ENCODE measurements around the gene LRRC18. TPM values are rescaled to one million over a fixed set of nuclear protein-coding genes. Genes with fewer than 3 reads are reported as not detected.

Gene LRRC18
- total and polyA plus RNA-seq, 2 donors (not counting 1 experiment from before 2014, with no cell fraction given), result not detected

DNA sequence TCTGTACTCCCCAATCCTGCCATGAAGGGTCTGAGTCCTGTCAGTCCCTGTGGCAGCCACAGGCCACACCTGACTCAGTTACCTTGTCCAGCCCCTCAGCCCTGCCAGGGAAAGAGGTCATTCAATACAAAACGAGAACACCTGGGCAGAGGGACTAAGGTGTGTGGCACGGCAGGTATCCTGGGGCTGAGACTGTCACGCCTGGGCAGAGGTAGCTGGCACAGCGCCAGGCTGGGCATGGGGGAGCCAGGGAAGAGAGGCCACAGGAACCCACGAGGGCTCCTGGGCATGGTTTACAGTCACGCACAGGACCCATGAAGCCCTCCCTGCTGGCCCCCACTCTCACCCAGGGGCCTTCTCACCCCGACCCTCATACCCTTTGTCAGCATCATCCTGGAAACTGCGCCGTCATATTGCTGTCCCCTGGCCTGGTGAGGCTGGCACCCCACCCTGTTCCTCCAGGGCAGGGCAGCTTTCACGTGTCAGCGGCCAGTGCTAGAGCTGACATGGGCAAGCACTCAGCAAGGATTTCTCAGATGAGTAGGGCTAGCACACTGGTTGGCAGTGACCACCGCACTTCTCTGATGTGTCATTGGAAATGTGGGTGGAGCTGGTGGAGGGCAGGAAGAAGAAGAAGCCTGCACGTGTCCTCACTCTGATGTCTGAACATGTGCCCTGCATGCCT, 42.7 kb downstream of the LRRC18 start:
- no peak for ATAC-seq (ENCODE audit: low read depth)
- POLR2A ChIA-PET, result no interaction called here
- H3K36me3 ChIP-seq (replicated peaks in 1 of 2; ENCODE audit: control extremely low read depth in 1 of 2, control insufficient read depth in 1 of 2, extremely low read depth in 1 of 2, insufficient read depth in 2 of 2, low read length in 1 of 2), result peaks cover 3 to 99% of the 10 kb centered on the region in 2 experiments
- no peaks in the 10 kb centered on the region for H3K9me3 ChIP-seq (ENCODE audit: control extremely low read depth in 1 of 3, control insufficient read depth in 2 of 3, insufficient read depth in 1 of 3, low read length in 2 of 3)
- Mint-ChIP-seq H3K9me3 (ENCODE audit: insufficient read depth) (no peaks in the 10 kb centered on the region), H3K27me3 (no peaks in the 10 kb centered on the region), H3K4me3 (no peak overlapping the region), H3K4me1 (peaks cover 2% of the 10 kb centered on the region), H3K27ac (peak overlapping the region; percentile 32)
- H3K4me1 ChIP-seq (ENCODE audit: control insufficient read depth in 2 of 2, insufficient read depth in 2 of 2, low read length in 2 of 2), result no peaks in the 10 kb centered on the region
- DNase-seq, result no peak
- H3K27me3 ChIP-seq (replicated peaks in 1 of 4; ENCODE audit: control extremely low read depth in 1 of 4, control insufficient read depth in 3 of 4, insufficient read depth in 4 of 4, low read length in 3 of 4), result no peaks in the 10 kb centered on the region
- H3K27ac ChIP-seq (ENCODE audit: low read length in 2 of 2), result no peak overlapping the region
- H2AFZ ChIP-seq (ENCODE audit: insufficient read depth, low read depth, low read length, poor library complexity, severe bottlenecking), result no peak overlapping the region
- H4K20me1 ChIP-seq (ENCODE audit: control insufficient read depth, insufficient read depth, low read length, poor library complexity, severe bottlenecking), result peaks cover 45% of the 10 kb centered on the region
- no peak overlapping the region for H3K9ac ChIP-seq (ENCODE audit: low read length)
- WGBS (ENCODE audit: insufficient coverage), result 92% methylated on average over 13 of the region's 13 CpGs
- TF ChIP-seq EZH2 (IDR thresholded peaks at IDR 0.05; ENCODE audit: borderline replicate concordance, insufficient read depth, low read depth, low read length, poor library complexity, severe bottlenecking) (no peak), CTCF (IDR thresholded peaks at IDR 0.05) (no peak)
- no peak overlapping the region for H3K4me3 ChIP-seq (ENCODE audit: control extremely low read depth in 1 of 5, extremely low read depth in 1 of 5, insufficient read depth in 1 of 5, low read depth in 2 of 5, low read length in 4 of 5)
- CTCF ChIA-PET, result no interaction called here
- intact Hi-C loops (cut with micrococcal nuclease), result no loop called here
- no peak overlapping the region for H3K4me2 ChIP-seq (replicated peaks; ENCODE audit: low read depth, low read length, poor library complexity, severe bottlenecking)
- peaks cover 6% of the 10 kb centered on the region for H3K79me2 ChIP-seq (ENCODE audit: control insufficient read depth, insufficient read depth, low read length)

DNA sequence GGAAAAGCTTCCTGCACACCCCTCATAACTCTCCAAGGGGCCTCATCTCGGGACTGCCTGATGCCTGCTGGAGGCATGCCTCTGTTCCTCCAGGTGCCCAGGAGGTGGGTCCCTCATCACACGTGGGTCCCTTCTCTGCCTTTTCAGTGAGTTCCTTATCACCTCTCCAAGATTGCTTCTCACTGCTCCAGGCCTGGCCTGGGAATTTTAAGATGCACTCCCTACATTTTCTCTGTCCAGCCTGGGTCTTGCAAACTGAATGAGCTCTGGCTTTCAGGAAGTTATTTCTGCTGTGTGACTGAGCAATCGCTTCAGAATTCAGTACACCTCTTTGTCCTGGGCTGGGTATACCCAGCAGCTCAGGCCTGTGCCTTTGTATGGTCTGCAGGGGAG, 43.8 kb downstream of the LRRC18 start:
- H3K4me3 Mint-ChIP-seq, result no peak overlapping the region
- Histone ChIP-seq H3K9ac (ENCODE audit: low read length) (no peak overlapping the region), H3K4me3 (ENCODE audit: control extremely low read depth in 1 of 5, extremely low read depth in 1 of 5, insufficient read depth in 1 of 5, low read depth in 2 of 5, low read length in 4 of 5) (no peak overlapping the region), H3K27ac (ENCODE audit: low read length in 2 of 2) (no peak overlapping the region), H3K36me3 (replicated peaks in 1 of 2; ENCODE audit: control extremely low read depth in 1 of 2, control insufficient read depth in 1 of 2, extremely low read depth in 1 of 2, insufficient read depth in 2 of 2, low read length in 1 of 2) (peaks cover 5 to 99% of the 10 kb centered on the region in 2 experiments), H3K79me2 (ENCODE audit: control insufficient read depth, insufficient read depth, low read length) (peaks cover 6% of the 10 kb centered on the region), H3K4me2 (replicated peaks; ENCODE audit: low read depth, low read length, poor library complexity, severe bottlenecking) (no peak overlapping the region), H3K27me3 (replicated peaks in 1 of 4; ENCODE audit: control extremely low read depth in 1 of 4, control insufficient read depth in 3 of 4, insufficient read depth in 4 of 4, low read length in 3 of 4) (no peaks in the 10 kb centered on the region), H3K9me3 (ENCODE audit: control extremely low read depth in 1 of 3, control insufficient read depth in 2 of 3, insufficient read depth in 1 of 3, low read length in 2 of 3) (no peaks in the 10 kb centered on the region), H3K4me1 (ENCODE audit: control insufficient read depth in 2 of 2, insufficient read depth in 2 of 2, low read length in 2 of 2) (no peaks in the 10 kb centered on the region), H4K20me1 (ENCODE audit: control insufficient read depth, insufficient read depth, low read length, poor library complexity, severe bottlenecking) (peaks cover 45% of the 10 kb centered on the region), H2AFZ (ENCODE audit: insufficient read depth, low read depth, low read length, poor library complexity, severe bottlenecking) (no peak overlapping the region)
- DNase-seq (no peak), ATAC-seq (ENCODE audit: low read depth) (no peak)
- no peak for TF ChIP-seq EZH2 (IDR thresholded peaks at IDR 0.05; ENCODE audit: borderline replicate concordance, insufficient read depth, low read depth, low read length, poor library complexity, severe bottlenecking)
- TF ChIP-seq CTCF (IDR thresholded peaks at IDR 0.05), result no peak
- H3K27ac Mint-ChIP-seq, result no peak overlapping the region
- ChIA-PET POLR2A (no interaction called here), CTCF (no interaction called here)
- H3K27me3 Mint-ChIP-seq, result no peaks in the 10 kb centered on the region
- H3K4me1 Mint-ChIP-seq, result peaks cover 2% of the 10 kb centered on the region
- 97% methylated on average over 3 of the region's 3 CpGs for WGBS (ENCODE audit: insufficient coverage)
- H3K9me3 Mint-ChIP-seq (ENCODE audit: insufficient read depth), result no peaks in the 10 kb centered on the region
- intact Hi-C loops (cut with micrococcal nuclease), result no loop called here
